K562 (cell line): ENCODE data around the gene MCC. TPM values are rescaled to one million over a fixed set of nuclear protein-coding genes. Genes with fewer than 3 reads are reported as not detected.

ENCODE experiments used
- ATAC-seq: fragments of 200-7000 bp; cut with Tn5 transposase; 3 replicates; pipeline ENCODE4 v1.9.1; 2020; ENCODE audit warnings: moderate library complexity
- BruUV-seq: library from RNA; stranded (reverse); fragments of 400-500 nt; replicated peaks from 2 replicates; lab custom pipeline; 2021; lab: Mats Ljungman, UMichigan
- CTCF ChIA-PET: fragments of 300-600 bp; formaldehyde crosslinking; extraction: SDS; loops from one replicate; lab custom pipeline; 2021; ENCODE audit warnings: low intra/inter-chr PET ratio; lab: Yijun Ruan, JAX
- POLR2A ChIA-PET: fragments of 300-600, 350-650 bp; sonication (Branson Sonifier 250); formaldehyde crosslinking; extraction: SDS; loops from one replicate; lab custom pipeline; 2021; ENCODE audit warnings: antibody characterized with exemption, inconsistent platforms; lab: Yijun Ruan, JAX
- DNase-seq, 4 experiments: peaks; one replicate each; pipeline versions ENCODE4 v3.0.0 to v3.0.0-alpha.2; 2011 to 2018; ENCODE audit warnings: low spot score in 3 of 4, mixed read lengths in 3 of 4; ENCODE audit errors: extremely low read depth in 1 of 4
- FAIRE-seq: peaks from 2 replicates; lab custom pipeline; 2011; peaks lifted over from hg19 to GRCh38; lab: Jason Lieb, UNC
- H2AFZ ChIP-seq: 2 replicates; pipeline ENCODE4 v1.6.0; 2011; ENCODE audit warnings: low read depth, low read length, control low read depth, inconsistent platforms
- H3K27ac ChIP-seq: fragments of 200-600 bp; 3 replicates; pipeline ENCODE4 v1.8.0; 2011; ENCODE audit warnings: low read depth, mild to moderate bottlenecking, control low read depth, inconsistent platforms, low read length, moderate library complexity, mixed read lengths; ENCODE audit errors: extremely low read depth
- H3K27me3 ChIP-seq, 2 experiments: fragments of 300-600 bp in 1 of 2; 2 replicates in 1 of 2; 3 replicates in 1 of 2; pipeline versions ENCODE4 v1.6.0 to v1.8.0; 2011; ENCODE audit warnings: inconsistent platforms in 2 of 2, low read length in 2 of 2, mild to moderate bottlenecking in 1 of 2, mixed read lengths in 1 of 2, moderate library complexity in 1 of 2; ENCODE audit not compliant: control insufficient read depth in 2 of 2, insufficient read depth in 2 of 2
- H3K36me3 ChIP-seq: fragments of 300-600 bp; 3 replicates; pipeline ENCODE4 v1.8.0; 2011; ENCODE audit warnings: mild to moderate bottlenecking, low read length, inconsistent platforms; ENCODE audit not compliant: control insufficient read depth, insufficient read depth
- H3K4me1 ChIP-seq, 2 experiments: fragments of 200-600 bp in 1 of 2; replicated peaks in 1 of 2; 2 replicates in 1 of 2; 3 replicates in 1 of 2; pipeline versions ENCODE4 v1.5.1 to v1.8.0; 2011; ENCODE audit warnings: inconsistent platforms in 2 of 2, low read length in 2 of 2, mild to moderate bottlenecking in 1 of 2, mixed read lengths in 1 of 2, moderate library complexity in 1 of 2; ENCODE audit not compliant: control insufficient read depth in 2 of 2, insufficient read depth in 2 of 2
- H3K4me2 ChIP-seq: 2 replicates; pipeline ENCODE4 v1.6.1; 2011; ENCODE audit warnings: low read length, control low read depth, inconsistent platforms, mixed read lengths; ENCODE audit not compliant: insufficient read depth
- H3K4me3 ChIP-seq: fragments of 200-600 bp; sonication (generic), shearing (Covaris generic); 2 replicates; pipeline ENCODE4 v1.5.1; 2016; ENCODE audit warnings: control low read depth, inconsistent platforms
- H3K79me2 ChIP-seq: fragments of 200-600 bp; 3 replicates; pipeline ENCODE4 v1.8.0; 2011; ENCODE audit warnings: low read length, inconsistent platforms; ENCODE audit not compliant: control insufficient read depth, insufficient read depth
- H3K9ac ChIP-seq, 2 experiments: 2 replicates each; pipeline versions ENCODE4 v1.6.0 to v1.6.1; 2011; ENCODE audit warnings: low read depth in 2 of 2, low read length in 2 of 2, control low read depth in 1 of 2, inconsistent platforms in 1 of 2, mild to moderate bottlenecking in 1 of 2, mixed read lengths in 1 of 2; ENCODE audit not compliant: insufficient read depth in 1 of 2
- H3K9me1 ChIP-seq: one replicate; pipeline ENCODE4 v1.6.0; 2011; ENCODE audit warnings: inconsistent platforms, mild to moderate bottlenecking, low read length, moderate library complexity; ENCODE audit not compliant: control insufficient read depth, insufficient read depth
- H3K9me3 ChIP-seq: replicated peaks from 2 replicates; pipeline ENCODE4 v1.5.1; 2011; ENCODE audit warnings: low read depth, low read length, inconsistent platforms; ENCODE audit not compliant: control insufficient read depth, insufficient read depth
- H4K20me1 ChIP-seq: replicated peaks from 2 replicates; pipeline ENCODE4 v1.6.1; 2011; ENCODE audit warnings: low read length, inconsistent platforms, mixed read lengths; ENCODE audit not compliant: control insufficient read depth, insufficient read depth
- ATF3 ChIP-seq, 2 experiments: fragments of 450-650 bp in 1 of 2; sonication (generic) in 1 of 2; formaldehyde crosslinking in 1 of 2; IDR thresholded peaks in 1 of 2; conservative IDR thresholded peaks in 1 of 2; 2 replicates each; pipeline versions ENCODE4 v1.6.1 to v1.8.1; 2016 to 2023; ENCODE audit warnings: mild to moderate bottlenecking in 2 of 2, moderate library complexity in 2 of 2, inconsistent platforms in 1 of 2, missing genetic modification reagents in 1 of 2
- E2F4 ChIP-seq: sonication (generic); formaldehyde crosslinking; IDR thresholded peaks from 2 replicates; pipeline ENCODE4 v1.8.0; 2022; ENCODE audit warnings: mild to moderate bottlenecking, low read depth, missing genetic modification reagents
- EZH2 ChIP-seq: IDR thresholded peaks from 2 replicates; pipeline ENCODE4 v1.6.1; 2012; ENCODE audit warnings: low read depth, mild to moderate bottlenecking, inconsistent platforms, low read length, borderline replicate concordance
- FOXK1 ChIP-seq: sonication (generic); formaldehyde crosslinking; IDR thresholded peaks from 2 replicates; pipeline ENCODE4 v1.8.0; 2022; ENCODE audit warnings: missing genetic modification reagents, mild to moderate bottlenecking, borderline replicate concordance
- GABPA ChIP-seq: fragments of 200-800 bp; sonication (Bioruptor generic); conservative IDR thresholded peaks from 2 replicates; pipeline ENCODE4 v1.6.1; 2016; ENCODE audit warnings: low read depth, missing genetic modification characterization, missing compliant biosample characterization
- GTF2A2 ChIP-seq: IDR thresholded peaks from 2 replicates; pipeline ENCODE4 v1.6.1; 2016; ENCODE audit warnings: mild to moderate bottlenecking, missing genetic modification characterization, missing compliant biosample characterization
- HMGN3 ChIP-seq: IDR thresholded peaks from 2 replicates; pipeline ENCODE4 v1.6.1; 2011; ENCODE audit warnings: borderline replicate concordance, low read depth, mild to moderate bottlenecking, mixed read lengths, low read length; ENCODE audit not compliant: insufficient read length; ENCODE audit errors: extremely low read depth
- LARP7 ChIP-seq: fragments of 450-650 bp; IDR thresholded peaks from 2 replicates; pipeline ENCODE4 v1.6.1; 2016
- MAZ ChIP-seq, 2 experiments: fragments of 450-650 bp in 1 of 2; sonication (generic) in 1 of 2; formaldehyde crosslinking; IDR thresholded peaks in 1 of 2; conservative IDR thresholded peaks in 1 of 2; 2 replicates each; pipeline versions ENCODE4 v1.4.0 to v1.5.0; 2020; ENCODE audit warnings: mild to moderate bottlenecking in 1 of 2, missing genetic modification reagents in 1 of 2
- NELFE ChIP-seq: IDR thresholded peaks from 2 replicates; pipeline ENCODE4 v1.6.1; 2011; ENCODE audit warnings: mild to moderate bottlenecking; ENCODE audit not compliant: insufficient read depth, insufficient read length
- SAFB2 ChIP-seq: fragments of 200-400 bp; formaldehyde crosslinking; IDR thresholded peaks from 2 replicates; pipeline ENCODE4 v1.6.1; 2018; ENCODE audit warnings: borderline replicate concordance, low read length, low read depth, moderate library complexity; ENCODE audit not compliant: severe bottlenecking
- SIN3B ChIP-seq: fragments of 450-650 bp; IDR thresholded peaks from 2 replicates; pipeline ENCODE4 v1.6.1; 2017; ENCODE audit warnings: low read depth, mild to moderate bottlenecking, moderate library complexity
- SP2 ChIP-seq: IDR thresholded peaks from 2 replicates; pipeline ENCODE4 v1.6.1; 2011; ENCODE audit warnings: mild to moderate bottlenecking, low read depth, low read length, moderate library complexity; ENCODE audit not compliant: poor library complexity, severe bottlenecking; ENCODE audit errors: extremely low read depth
- SUPT5H ChIP-seq: fragments of 450-650 bp; IDR thresholded peaks from 2 replicates; pipeline ENCODE4 v1.6.1; 2016
- ZFP30 ChIP-seq: fragments of 250-450 bp; sonication (Bioruptor Pico); IDR thresholded peaks from 2 replicates; pipeline ENCODE4 v1.8.0; 2022; ENCODE audit warnings: moderate library complexity, mild to moderate bottlenecking, inconsistent platforms, borderline replicate concordance
- ZNF174 ChIP-seq: fragments of 250-450 bp; sonication (Bioruptor Pico); IDR thresholded peaks from 2 replicates; pipeline ENCODE4 v1.4.0; 2020; ENCODE audit warnings: mild to moderate bottlenecking
- ZNF561 ChIP-seq: fragments of 450-650 bp; formaldehyde crosslinking; conservative IDR thresholded peaks from 2 replicates; pipeline ENCODE4 v1.4.0; 2020; ENCODE audit warnings: mild to moderate bottlenecking, moderate library complexity
- WGBS: fragments of 100-300 bp; shearing (Covaris generic); methylation state at CpG from one replicate; pipeline ENCODE4 v1.1.6; 2016; ENCODE audit warnings: low coverage, mixed read lengths; ENCODE audit not compliant: insufficient coverage; ENCODE audit errors: missing lambda C conversion rate; 5-methylcytosine and 5-hydroxymethylcytosine counted together
- in situ Hi-C: fragments of 300-500 bp; cut with MboI; formaldehyde crosslinking; loops from 4 replicates; pipeline ENCODE4 v1.15.0; 2018; ENCODE audit warnings: inconsistent platforms, mixed read lengths
- intact Hi-C: fragments of 100-400 bp; cut with micrococcal nuclease; formaldehyde crosslinking; loops from 2 replicates; pipeline ENCODE4 v1.14.2; 2022
- polyA plus RNA-seq, 8 experiments: library from polyadenylated mRNA; depleted of rRNA in 4 of 8; stranded (reverse) in 5 of 8; unstranded in 3 of 8; fragments of >200 nt; fragmentation: Nextera tagmentation in 2 of 8; fragmentation: Illumina TruSeq in 1 of 8; extraction: Ambion mirVana in 2 of 8; extraction: Trizol in 1 of 8; gene quantifications; 2 replicates each; pipeline versions ENCODE4 v1.2.1 to v1.2.3, GENCODE V29; 2011 to 2014; ENCODE audit warnings: inconsistent platforms in 1 of 8, missing spikeins in 1 of 8
- total RNA-seq, 7 experiments: library from RNA; depleted of rRNA in 6 of 7; stranded (reverse); fragments of >200 nt in 6 of 7; fragmentation: Illumina TruSeq in 2 of 7; extraction: Trizol in 2 of 7; gene quantifications; 2 replicates each; pipeline versions ENCODE4 v1.2.1 to v1.2.3, GENCODE V29; 2011 to 2021; ENCODE audit warnings: low replicate concordance in 1 of 7

MCC gene
- total and polyA plus RNA-seq, 9 of the 15 experiments (the other 6 are each of a cell fraction or from before 2014, with no cell fraction given), result 0.04 to 0.24 (median 0.06) TPM; not detected in 1

- H4K20me1 ChIP-seq, result no peaks in the 10 kb centered on the region
- DNase-seq (no peak), ATAC-seq (no peak), FAIRE-seq (no peak)
- H3K4me1 ChIP-seq, result no peaks in the 10 kb centered on the region
- no peaks in the 10 kb centered on the region for H3K9me1 ChIP-seq
- H2AFZ ChIP-seq, result no peak overlapping the region
- no peaks in the 10 kb centered on the region for H3K79me2 ChIP-seq
- H3K9ac ChIP-seq, result no peak overlapping the region
- 0% methylated on average over 7 of the region's 7 CpGs for WGBS
- in situ Hi-C loops (no loop called here), intact Hi-C loops (no loop called here)
- POLR2A ChIA-PET, result interaction anchor here (0.6 to 1.2 kb wide), 2 partner anchors 179 to 466 kb away, joined by 3 read pairs; no protein-coding TSS in a partner anchor
- H3K4me2 ChIP-seq, result no peak overlapping the region
- H3K9me3 ChIP-seq, result no peaks in the 10 kb centered on the region
- H3K36me3 ChIP-seq, result no peaks in the 10 kb centered on the region
- no peak overlapping the region for H3K27ac ChIP-seq
- no peak for TF ChIP-seq ATF3 (IDR thresholded peaks at IDR 0.05)
- no peak for TF ChIP-seq ATF3 (CRISPR knock-in tag; conservative IDR thresholded peaks at IDR 0.05)
- TF ChIP-seq SP2, result no peak
- no peak for TF ChIP-seq ZNF561 (CRISPR knock-in tag)
- TF ChIP-seq SIN3B, result no peak
- no peak for TF ChIP-seq ZNF174 (CRISPR knock-in tag)
- no peak for TF ChIP-seq NELFE
- TF ChIP-seq LARP7, result no peak
- TF ChIP-seq EZH2, result no peak
- TF ChIP-seq GTF2A2 (tag), result no peak
- no peak for TF ChIP-seq SUPT5H
- TF ChIP-seq MAZ (CRISPR knock-in tag; conservative IDR thresholded peaks at IDR 0.05 in 1 of 2, IDR thresholded peaks at IDR 0.05 in 1 of 2), result no peak
- no peak for TF ChIP-seq HMGN3
- no peak for TF ChIP-seq FOXK1 (CRISPR knock-in tag)
- TF ChIP-seq GABPA (tag), result no peak
- no peak for TF ChIP-seq SAFB2
- TF ChIP-seq E2F4 (CRISPR knock-in tag), result no peak
- no peak for TF ChIP-seq ZFP30
- TF ChIP-seq, all 486 proteins: peak for 0
- BruUV-seq, result no TSS peak
- peaks cover 0 to 3% of the 10 kb centered on the region in 2 experiments; a peak in 2 of 5 replicates for H3K27me3 ChIP-seq
- CTCF ChIA-PET, result interaction anchor here (0.5 kb wide), 1 partner anchor 352 kb away, joined by 5 read pairs; no protein-coding TSS in a partner anchor
- H3K4me3 ChIP-seq, result no peak overlapping the region
These were observed 147.7 kb downstream of the MCC start for GRCh38 chr5:113340537-113340936.
